KMS-11 (cell line): ENCODE measurements around the gene BCAP31.

Experiments
- H2AFZ ChIP-seq: fragments of 200-600 bp; sonication (generic); 2 replicates; pipeline ENCODE4 v1.6.1; 2016; ENCODE audit warnings: antibody characterized with exemption, mixed run types, low read depth
- H3K27ac ChIP-seq: fragments of 200-600 bp; sonication (generic); 2 replicates; pipeline ENCODE4 v1.6.1; 2016; ENCODE audit warnings: mild to moderate bottlenecking, mixed run types
- H3K27me3 ChIP-seq: fragments of 200-600 bp; sonication (generic); 2 replicates; pipeline ENCODE4 v1.6.1; 2017; ENCODE audit warnings: mild to moderate bottlenecking, low read depth, mixed run types, moderate library complexity; ENCODE audit not compliant: insufficient read depth
- H3K36me3 ChIP-seq: fragments of 200-600 bp; sonication (generic); 2 replicates; pipeline ENCODE4 v1.6.1; 2017; ENCODE audit warnings: mild to moderate bottlenecking, mixed run types; ENCODE audit not compliant: insufficient read depth
- H3K4me1 ChIP-seq: fragments of 200-600 bp; sonication (generic); 2 replicates; pipeline ENCODE4 v1.6.1; 2016; ENCODE audit warnings: mild to moderate bottlenecking, low read depth, mixed run types; ENCODE audit not compliant: poor library complexity, severe bottlenecking
- H3K4me2 ChIP-seq: fragments of 200-600 bp; sonication (generic); 2 replicates; pipeline ENCODE4 v1.7.0; 2016; ENCODE audit warnings: mild to moderate bottlenecking, mixed run types
- H3K4me3 ChIP-seq: fragments of 200-600 bp; sonication (generic); IDR thresholded peaks from 2 replicates; pipeline ENCODE4 v1.6.1; 2017; ENCODE audit warnings: low read depth, low read length, mixed read lengths; ENCODE audit not compliant: insufficient read depth
- H3K79me2 ChIP-seq: fragments of 200-600 bp; sonication (generic); 2 replicates; pipeline ENCODE4 v1.6.1; 2016; ENCODE audit warnings: low read depth, mixed run types; ENCODE audit not compliant: insufficient read depth
- H3K9ac ChIP-seq: fragments of 200-600 bp; sonication (generic); 2 replicates; pipeline ENCODE4 v1.6.1; 2016; ENCODE audit warnings: mild to moderate bottlenecking, mixed run types
- H4K20me1 ChIP-seq: fragments of 200-600 bp; sonication (generic); 2 replicates; pipeline ENCODE4 v1.6.1; 2016; ENCODE audit warnings: mild to moderate bottlenecking, mixed run types; ENCODE audit not compliant: insufficient read depth
- TF ChIP-seq, protein P1 (sequence below): fragments of 200-600 bp; sonication (generic); conservative IDR thresholded peaks from 2 replicates; pipeline ENCODE4 v1.6.1; 2017; ENCODE audit warnings: low read depth, mild to moderate bottlenecking, antibody characterized with exemption, low read length, moderate library complexity, mixed read lengths

The BCAP31 gene

GRCh38 chrX:153650959-153651358, 73.2 kb downstream of the BCAP31 start:
- Histone ChIP-seq H4K20me1 (no peaks in the 10 kb centered on the region), H3K4me2 (no peak overlapping the region), H3K9ac (no peak overlapping the region), H3K4me1 (no peaks in the 10 kb centered on the region), H3K27me3 (peaks cover 13% of the 10 kb centered on the region; the same call in 1 of the 2 replicates), H3K36me3 (no peaks in the 10 kb centered on the region), H3K4me3 (no peak overlapping the region), H2AFZ (no peak overlapping the region), H3K79me2 (no peaks in the 10 kb centered on the region), H3K27ac (no peak overlapping the region)
- TF ChIP-seq, protein P1, sequence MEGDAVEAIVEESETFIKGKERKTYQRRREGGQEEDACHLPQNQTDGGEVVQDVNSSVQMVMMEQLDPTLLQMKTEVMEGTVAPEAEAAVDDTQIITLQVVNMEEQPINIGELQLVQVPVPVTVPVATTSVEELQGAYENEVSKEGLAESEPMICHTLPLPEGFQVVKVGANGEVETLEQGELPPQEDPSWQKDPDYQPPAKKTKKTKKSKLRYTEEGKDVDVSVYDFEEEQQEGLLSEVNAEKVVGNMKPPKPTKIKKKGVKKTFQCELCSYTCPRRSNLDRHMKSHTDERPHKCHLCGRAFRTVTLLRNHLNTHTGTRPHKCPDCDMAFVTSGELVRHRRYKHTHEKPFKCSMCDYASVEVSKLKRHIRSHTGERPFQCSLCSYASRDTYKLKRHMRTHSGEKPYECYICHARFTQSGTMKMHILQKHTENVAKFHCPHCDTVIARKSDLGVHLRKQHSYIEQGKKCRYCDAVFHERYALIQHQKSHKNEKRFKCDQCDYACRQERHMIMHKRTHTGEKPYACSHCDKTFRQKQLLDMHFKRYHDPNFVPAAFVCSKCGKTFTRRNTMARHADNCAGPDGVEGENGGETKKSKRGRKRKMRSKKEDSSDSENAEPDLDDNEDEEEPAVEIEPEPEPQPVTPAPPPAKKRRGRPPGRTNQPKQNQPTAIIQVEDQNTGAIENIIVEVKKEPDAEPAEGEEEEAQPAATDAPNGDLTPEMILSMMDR, result no peak
